Neural crest cell (in vitro differentiated cells): ENCODE measurements around the gene RBL2. TPM values are rescaled to one million over a fixed set of nuclear protein-coding genes. Genes with fewer than 3 reads are reported as not detected.

Experiments
- DNase-seq: peaks from one replicate; pipeline ENCODE4 v3.0.0; 2021; ENCODE audit warnings: low read depth, mixed read lengths, low spot score
- H3K27ac Mint-ChIP-seq: one replicate; pipeline ENCODE4 v1.8.0; 2021; ENCODE audit warnings: mild to moderate bottlenecking, mixed read lengths; ENCODE audit not compliant: unreplicated experiment
- H3K27me3 Mint-ChIP-seq: 2 replicates; pipeline ENCODE4 v1.8.0; 2021; ENCODE audit warnings: low read depth, mild to moderate bottlenecking, mixed read lengths
- H3K36me3 Mint-ChIP-seq: 2 replicates; pipeline ENCODE4 v1.8.0; 2021; ENCODE audit warnings: low read depth, mild to moderate bottlenecking, mixed read lengths
- H3K4me1 Mint-ChIP-seq: 2 replicates; pipeline ENCODE4 v1.8.0; 2021; ENCODE audit warnings: mixed read lengths
- H3K4me3 Mint-ChIP-seq: one replicate; pipeline ENCODE4 v1.8.0; 2021; ENCODE audit warnings: mild to moderate bottlenecking, mixed read lengths
- H3K9me3 Mint-ChIP-seq: 2 replicates; pipeline ENCODE4 v1.8.0; 2021; ENCODE audit warnings: mixed read lengths
- total RNA-seq: library from RNA; stranded (reverse); gene quantifications from 2 replicates; pipeline ENCODE4 v1.2.1, GENCODE V29; 2021
- TF ChIP-seq, protein P1 (sequence below): fragments of 200-600 bp; sonication (generic); conservative IDR thresholded peaks from 2 replicates; pipeline ENCODE4 v1.5.0; 2021; ENCODE audit warnings: antibody characterized with exemption, mild to moderate bottlenecking

RBL2 gene
- total RNA-seq, 1 donor from 2014 or later = 29.8 TPM

DNA sequence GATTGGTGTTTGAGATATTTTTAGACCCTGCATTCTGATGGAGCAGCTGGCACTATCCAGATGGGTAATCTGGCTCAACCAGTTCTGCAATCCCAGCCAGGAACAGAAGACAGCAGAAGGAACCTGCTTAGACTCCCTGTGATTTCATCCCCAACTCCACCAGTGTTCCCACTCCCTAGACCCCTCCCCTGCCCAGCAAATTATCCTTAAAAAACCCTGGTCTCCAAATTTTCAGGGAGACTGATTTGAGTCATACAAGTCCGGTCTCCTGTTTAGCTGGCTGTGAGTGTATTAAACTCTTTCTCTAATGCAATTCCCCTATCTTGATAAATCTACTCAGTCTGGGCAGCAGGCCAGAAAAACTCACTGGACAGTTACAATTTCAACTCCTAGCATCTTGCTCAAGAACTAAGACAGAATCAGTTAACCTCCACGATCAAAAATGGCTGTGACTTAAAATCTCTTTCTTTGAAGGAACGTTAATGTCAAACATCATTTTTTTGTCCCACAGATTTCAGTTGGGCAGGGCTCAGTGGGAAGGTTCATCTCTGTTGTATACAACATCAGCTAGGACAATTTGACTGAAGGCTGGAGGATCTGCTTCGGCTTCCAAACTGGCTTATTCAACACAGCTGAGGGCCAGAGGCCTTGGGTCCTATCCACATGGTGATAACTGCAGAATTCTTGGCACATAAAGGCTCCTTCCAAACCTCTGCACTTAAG lies 4.9 kb upstream of the RBL2 start:
- Mint-ChIP-seq H3K4me3 (no peak overlapping the region), H3K27me3 (peaks cover 6% of the 10 kb centered on the region), H3K9me3 (peaks cover 6% of the 10 kb centered on the region), H3K27ac (no peak overlapping the region), H3K4me1 (peaks cover 8% of the 10 kb centered on the region), H3K36me3 (no peaks in the 10 kb centered on the region)
- TF ChIP-seq, protein P1, sequence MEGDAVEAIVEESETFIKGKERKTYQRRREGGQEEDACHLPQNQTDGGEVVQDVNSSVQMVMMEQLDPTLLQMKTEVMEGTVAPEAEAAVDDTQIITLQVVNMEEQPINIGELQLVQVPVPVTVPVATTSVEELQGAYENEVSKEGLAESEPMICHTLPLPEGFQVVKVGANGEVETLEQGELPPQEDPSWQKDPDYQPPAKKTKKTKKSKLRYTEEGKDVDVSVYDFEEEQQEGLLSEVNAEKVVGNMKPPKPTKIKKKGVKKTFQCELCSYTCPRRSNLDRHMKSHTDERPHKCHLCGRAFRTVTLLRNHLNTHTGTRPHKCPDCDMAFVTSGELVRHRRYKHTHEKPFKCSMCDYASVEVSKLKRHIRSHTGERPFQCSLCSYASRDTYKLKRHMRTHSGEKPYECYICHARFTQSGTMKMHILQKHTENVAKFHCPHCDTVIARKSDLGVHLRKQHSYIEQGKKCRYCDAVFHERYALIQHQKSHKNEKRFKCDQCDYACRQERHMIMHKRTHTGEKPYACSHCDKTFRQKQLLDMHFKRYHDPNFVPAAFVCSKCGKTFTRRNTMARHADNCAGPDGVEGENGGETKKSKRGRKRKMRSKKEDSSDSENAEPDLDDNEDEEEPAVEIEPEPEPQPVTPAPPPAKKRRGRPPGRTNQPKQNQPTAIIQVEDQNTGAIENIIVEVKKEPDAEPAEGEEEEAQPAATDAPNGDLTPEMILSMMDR = no peak
- DNase-seq = no peak

DNA sequence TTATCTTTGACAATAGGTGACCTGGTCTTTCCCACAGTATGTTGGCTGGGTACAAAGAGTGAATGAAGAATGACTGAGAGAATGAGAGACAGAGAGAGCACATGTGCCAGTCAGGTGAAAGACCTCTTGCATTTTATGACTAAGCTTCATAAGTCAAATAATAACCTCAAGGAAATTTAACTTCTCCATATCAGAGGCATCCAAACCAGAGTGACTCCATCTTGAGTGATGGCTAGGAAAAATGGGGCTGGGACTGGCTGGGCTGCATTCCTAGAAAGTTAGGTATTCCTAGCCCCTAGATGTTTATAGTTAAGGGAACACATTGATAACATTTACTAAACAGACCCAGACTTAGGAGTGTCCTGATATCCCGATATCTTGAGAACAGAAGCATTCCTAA lies 3.9 kb upstream of the RBL2 start:
- Mint-ChIP-seq H3K27me3 (peaks cover 6% of the 10 kb centered on the region), H3K36me3 (no peaks in the 10 kb centered on the region), H3K27ac (no peak overlapping the region), H3K4me1 (peaks cover 13% of the 10 kb centered on the region), H3K9me3 (peaks cover 6% of the 10 kb centered on the region), H3K4me3 (no peak overlapping the region)
- no peak for DNase-seq
- TF ChIP-seq, protein P1 = no peak

DNA sequence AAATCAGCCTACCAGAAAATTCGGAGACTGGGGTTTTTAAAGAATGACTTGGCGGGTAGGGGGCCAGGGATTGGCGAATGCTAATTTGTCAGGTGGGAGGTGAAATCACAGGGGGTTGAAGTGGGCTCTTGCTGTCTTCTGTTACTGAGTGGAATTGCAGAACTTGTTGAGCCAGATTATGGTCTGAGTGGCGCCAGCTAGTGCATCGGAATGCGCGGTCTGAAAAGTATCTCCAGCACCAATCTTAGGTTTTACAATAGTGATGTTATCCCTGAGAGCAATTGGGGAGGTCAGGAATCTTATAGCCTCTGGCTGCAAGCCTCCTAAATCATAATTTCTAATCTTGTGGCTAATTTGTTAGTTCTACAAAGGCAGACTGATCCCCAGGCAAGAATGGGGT lies 762 bp upstream of the RBL2 start:
- Mint-ChIP-seq H3K4me3 (peak overlapping the region; percentile 78), H3K27me3 (peaks cover 2% of the 10 kb centered on the region), H3K27ac (peak overlapping the region; percentile 73), H3K9me3 (peaks cover 2% of the 10 kb centered on the region), H3K4me1 (peaks cover 21% of the 10 kb centered on the region), H3K36me3 (no peaks in the 10 kb centered on the region)
- no peak for DNase-seq
- TF ChIP-seq, protein P1 = no peak

DNA sequence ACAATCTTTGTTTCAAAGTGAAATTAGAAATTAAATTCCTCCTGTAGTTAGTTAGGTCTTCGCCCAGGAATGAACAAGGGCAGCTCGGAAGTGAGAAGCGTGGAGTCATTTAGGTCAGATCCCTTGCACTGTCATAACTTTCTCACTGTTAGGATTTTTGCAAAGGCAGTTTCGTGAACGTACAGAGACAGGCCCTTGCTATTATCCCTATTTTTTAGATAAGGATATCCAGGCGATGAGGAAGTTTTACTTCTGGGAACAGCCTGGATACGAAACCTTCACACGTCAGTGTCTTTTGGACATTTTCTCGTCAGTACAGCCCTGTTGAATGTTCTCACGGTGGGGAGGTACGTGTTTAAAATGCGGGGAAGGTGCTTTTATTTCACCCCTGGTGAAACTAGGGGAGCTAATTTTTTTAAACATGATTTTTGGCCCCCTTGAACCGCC lies 318 bp upstream of the RBL2 start:
- no peak for DNase-seq
- Mint-ChIP-seq H3K27ac (peak overlapping the region; percentile 73), H3K36me3 (no peaks in the 10 kb centered on the region), H3K27me3 (peaks cover 2% of the 10 kb centered on the region), H3K9me3 (no peaks in the 10 kb centered on the region), H3K4me1 (peaks cover 21% of the 10 kb centered on the region), H3K4me3 (peak overlapping the region; percentile 78)
- TF ChIP-seq, protein P1 = no peak

DNA sequence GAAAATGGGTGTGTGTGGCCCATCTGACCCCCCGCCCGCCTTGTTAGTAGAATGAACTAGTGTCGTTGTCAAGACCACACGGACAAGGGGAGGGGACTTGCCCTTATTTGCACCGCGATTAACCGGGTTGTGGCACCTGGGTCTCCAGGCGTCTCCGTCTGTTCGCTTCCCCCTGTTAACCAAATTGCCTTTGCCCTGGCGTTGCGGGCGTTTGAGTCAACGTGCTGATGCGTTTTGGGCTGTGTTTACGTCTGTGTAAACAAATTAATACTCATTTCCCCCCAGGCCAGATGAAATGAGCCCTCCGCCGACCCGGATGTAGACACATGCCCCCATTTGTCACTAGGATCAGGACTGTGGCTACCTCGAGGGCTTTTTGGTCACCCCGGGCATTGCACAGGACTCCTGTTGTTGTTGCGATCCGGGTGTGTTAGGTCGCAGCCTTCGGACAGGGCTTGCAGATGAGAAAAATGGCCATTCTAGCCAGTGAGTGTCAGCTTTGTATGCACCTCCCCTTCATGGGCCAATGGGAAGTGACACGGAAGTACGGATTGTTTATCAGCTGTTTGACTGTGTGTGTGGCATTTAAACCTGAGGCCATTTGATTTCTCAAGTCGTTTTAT lies 906 bp downstream of the RBL2 start:
- Mint-ChIP-seq H3K27me3 (peaks cover 2% of the 10 kb centered on the region), H3K4me1 (peaks cover 21% of the 10 kb centered on the region), H3K4me3 (peak overlapping the region; percentile 98), H3K27ac (peak overlapping the region; percentile 73), H3K36me3 (no peaks in the 10 kb centered on the region), H3K9me3 (no peaks in the 10 kb centered on the region)
- TF ChIP-seq, protein P1 = no peak
- DNase-seq = peak; percentile 44
